Measurements from ENCODE around the gene CDC42BPA.

Gene CDC42BPA

GRCh38 chr1:226977643-226978431 lies 340.5 kb downstream of the CDC42BPA start:
- Histone ChIP-seq H3K36me3 (ENCODE audit: insufficient read depth, low read length) (no peaks in the 10 kb centered on the region), H3K9ac (ENCODE audit: insufficient read length) (no peak overlapping the region), H3K27ac (no peak overlapping the region), H3K9me3 (ENCODE audit: low read depth, low read length) (no peaks in the 10 kb centered on the region), H3K4me3 (no peak overlapping the region)
- TF ChIP-seq EZH2 (IDR thresholded peaks at IDR 0.05): no peak
- TF ChIP-seq POLR2AphosphoS5 (IDR thresholded peaks at IDR 0.05; ENCODE audit: borderline replicate concordance, low read depth, low read length): no peak
- no peak for TF ChIP-seq FOXP2 (optimal IDR thresholded peaks at IDR 0.05; ENCODE audit: control extremely low read depth, extremely low read length, insufficient read depth)
- no peak for DNase-seq (ENCODE audit: low read depth, low spot score)

- Histone ChIP-seq H3K27ac (no peak overlapping the region), H3K9ac (ENCODE audit: insufficient read length) (no peak overlapping the region), H3K4me3 (no peak overlapping the region), H3K36me3 (ENCODE audit: insufficient read depth, low read length) (no peaks in the 10 kb centered on the region), H3K9me3 (ENCODE audit: low read depth, low read length) (no peaks in the 10 kb centered on the region)
- TF ChIP-seq FOXP2 (optimal IDR thresholded peaks at IDR 0.05; ENCODE audit: control extremely low read depth, extremely low read length, insufficient read depth) (no peak), POLR2AphosphoS5 (IDR thresholded peaks at IDR 0.05; ENCODE audit: borderline replicate concordance, low read depth, low read length) (no peak), EZH2 (IDR thresholded peaks at IDR 0.05) (no peak)
- DNase-seq (ENCODE audit: low read depth, low spot score): no peak
Measured at GRCh38 chr1:226976978-226977642, 341.2 kb downstream of the CDC42BPA start.

- DNase-seq (ENCODE audit: low read depth, low spot score): no peak
- no peaks in the 10 kb centered on the region for H3K9me3 ChIP-seq (ENCODE audit: low read depth, low read length)
- no peaks in the 10 kb centered on the region for H3K36me3 ChIP-seq (ENCODE audit: insufficient read depth, low read length)
- no peak overlapping the region for H3K4me3 ChIP-seq
- TF ChIP-seq POLR2AphosphoS5 (IDR thresholded peaks at IDR 0.05; ENCODE audit: borderline replicate concordance, low read depth, low read length): no peak
- no peak for TF ChIP-seq EZH2 (IDR thresholded peaks at IDR 0.05)
- no peak for TF ChIP-seq FOXP2 (optimal IDR thresholded peaks at IDR 0.05; ENCODE audit: control extremely low read depth, extremely low read length, insufficient read depth)
- H3K9ac ChIP-seq (ENCODE audit: insufficient read length): no peak overlapping the region
- H3K27ac ChIP-seq: no peak overlapping the region
Measured at GRCh38 chr1:226976276-226976977, 341.9 kb downstream of the CDC42BPA start.

GRCh38 chr1:226975259-226976250 lies 342.7 kb downstream of the CDC42BPA start:
- no peak for DNase-seq (ENCODE audit: low read depth, low spot score)
- no peaks in the 10 kb centered on the region for H3K36me3 ChIP-seq (ENCODE audit: insufficient read depth, low read length)
- H3K9ac ChIP-seq (ENCODE audit: insufficient read length): no peak overlapping the region
- no peak overlapping the region for H3K4me3 ChIP-seq
- TF ChIP-seq POLR2AphosphoS5 (IDR thresholded peaks at IDR 0.05; ENCODE audit: borderline replicate concordance, low read depth, low read length) (no peak), FOXP2 (optimal IDR thresholded peaks at IDR 0.05; ENCODE audit: control extremely low read depth, extremely low read length, insufficient read depth) (no peak), EZH2 (IDR thresholded peaks at IDR 0.05) (no peak)
- no peak overlapping the region for H3K27ac ChIP-seq
- no peaks in the 10 kb centered on the region for H3K9me3 ChIP-seq (ENCODE audit: low read depth, low read length)

GRCh38 chr1:226974544-226975258 lies 343.6 kb downstream of the CDC42BPA start:
- H3K4me3 ChIP-seq: no peak overlapping the region
- no peak overlapping the region for H3K27ac ChIP-seq
- H3K36me3 ChIP-seq (ENCODE audit: insufficient read depth, low read length): no peaks in the 10 kb centered on the region
- no peak for DNase-seq (ENCODE audit: low read depth, low spot score)
- TF ChIP-seq EZH2 (IDR thresholded peaks at IDR 0.05): no peak
- TF ChIP-seq FOXP2 (optimal IDR thresholded peaks at IDR 0.05; ENCODE audit: control extremely low read depth, extremely low read length, insufficient read depth): no peak
- TF ChIP-seq POLR2AphosphoS5 (IDR thresholded peaks at IDR 0.05; ENCODE audit: borderline replicate concordance, low read depth, low read length): no peak
- H3K9me3 ChIP-seq (ENCODE audit: low read depth, low read length): no peaks in the 10 kb centered on the region
- no peak overlapping the region for H3K9ac ChIP-seq (ENCODE audit: insufficient read length)

- H3K4me3 ChIP-seq: no peak overlapping the region
- TF ChIP-seq FOXP2 (optimal IDR thresholded peaks at IDR 0.05; ENCODE audit: control extremely low read depth, extremely low read length, insufficient read depth) (no peak), POLR2AphosphoS5 (IDR thresholded peaks at IDR 0.05; ENCODE audit: borderline replicate concordance, low read depth, low read length) (no peak), EZH2 (IDR thresholded peaks at IDR 0.05) (no peak)
- H3K9me3 ChIP-seq (ENCODE audit: low read depth, low read length): no peaks in the 10 kb centered on the region
- no peak for DNase-seq (ENCODE audit: low read depth, low spot score)
- H3K27ac ChIP-seq: no peak overlapping the region
- H3K9ac ChIP-seq (ENCODE audit: insufficient read length): no peak overlapping the region
- H3K36me3 ChIP-seq (ENCODE audit: insufficient read depth, low read length): no peaks in the 10 kb centered on the region
Measured at GRCh38 chr1:226973898-226974543, 344.3 kb downstream of the CDC42BPA start.

Data from SK-N-MC (cell line).